NB4 (cell line): Measurements from ENCODE around the gene CEP68.

Experiments
- DNase-seq: peaks from one replicate; pipeline ENCODE4 v3.0.0; 2010; ENCODE audit warnings: low read depth
- H3K4me3 ChIP-seq: one replicate; pipeline ENCODE4 v1.5.1; 2011; ENCODE audit warnings: mild to moderate bottlenecking, low read depth, low read length, moderate library complexity
- CTCF ChIP-seq: IDR thresholded peaks from one replicate; pipeline ENCODE4 v1.5.1; 2012; ENCODE audit warnings: low read depth, low read length
- MYC ChIP-seq: IDR thresholded peaks from 2 replicates; pipeline ENCODE4 v1.6.1; 2011; ENCODE audit warnings: low read depth, low read length
- POLR2A ChIP-seq: IDR thresholded peaks from 2 replicates; pipeline ENCODE4 v1.6.1; 2011; ENCODE audit warnings: mild to moderate bottlenecking; ENCODE audit not compliant: insufficient read length; ENCODE audit errors: extremely low read depth
- TF ChIP-seq, protein P1 (sequence below): IDR thresholded peaks from 2 replicates; pipeline ENCODE4 v1.6.1; 2011; ENCODE audit warnings: low read depth, low read length

The CEP68 gene

GRCh38 chr2:65044097-65044735 lies 12.0 kb upstream of the CEP68 start:
- DNase-seq = no peak
- H3K4me3 ChIP-seq = no peak overlapping the region
- TF ChIP-seq, protein P1, sequence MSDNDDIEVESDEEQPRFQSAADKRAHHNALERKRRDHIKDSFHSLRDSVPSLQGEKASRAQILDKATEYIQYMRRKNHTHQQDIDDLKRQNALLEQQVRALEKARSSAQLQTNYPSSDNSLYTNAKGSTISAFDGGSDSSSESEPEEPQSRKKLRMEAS = no peak
- no peak for TF ChIP-seq MYC
- no peak for TF ChIP-seq POLR2A
- no peak for TF ChIP-seq CTCF

- TF ChIP-seq, protein P1 = peak; percentile 77
- TF ChIP-seq CTCF (no peak), MYC (peak; percentile 60), POLR2A (no peak)
- H3K4me3 ChIP-seq = no peak overlapping the region
- DNase-seq = peak; percentile 96
These were observed 10.6 kb upstream of the CEP68 start for GRCh38 chr2:65045651-65046050.

GRCh38 chr2:65046633-65047407 lies 9.4 kb upstream of the CEP68 start:
- TF ChIP-seq CTCF = no peak
- TF ChIP-seq POLR2A = no peak
- no peak for TF ChIP-seq MYC
- TF ChIP-seq, protein P1 = no peak
- no peak overlapping the region for H3K4me3 ChIP-seq
- no peak for DNase-seq

DNA sequence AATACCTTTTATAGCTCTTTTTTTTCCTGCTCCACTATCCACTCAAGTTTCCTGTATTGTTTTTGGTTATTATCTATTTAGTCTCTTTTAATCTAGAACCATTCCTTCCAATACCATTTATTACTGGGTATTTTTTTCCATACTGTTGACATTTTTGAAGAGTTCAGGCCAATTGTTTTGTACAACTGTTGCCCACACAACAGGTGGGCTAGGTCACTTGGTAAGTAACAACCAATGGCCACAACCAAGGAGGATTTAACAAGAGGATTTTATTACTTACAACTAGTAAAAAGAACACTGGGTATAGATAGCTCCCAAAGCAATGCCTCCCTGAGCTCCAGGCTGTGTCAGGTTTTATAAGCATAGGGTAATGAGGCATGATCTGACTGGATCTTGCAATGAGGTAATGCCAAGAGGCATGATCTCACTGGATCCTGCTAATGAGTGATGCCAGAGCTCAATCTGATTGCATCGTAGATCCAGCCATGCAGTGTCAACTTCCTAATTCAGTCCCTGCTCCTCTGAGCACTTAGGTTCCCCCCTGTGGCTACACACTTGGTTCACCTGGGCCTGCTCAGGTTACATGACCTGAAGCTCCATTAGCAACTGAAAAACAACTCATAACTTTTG lies 7.1 kb upstream of the CEP68 start:
- H3K4me3 ChIP-seq = no peak overlapping the region
- peak; percentile 41 for DNase-seq
- no peak for TF ChIP-seq CTCF

- H3K4me3 ChIP-seq = no peak overlapping the region
- DNase-seq = no peak
- no peak for TF ChIP-seq MYC
- TF ChIP-seq POLR2A = no peak
- TF ChIP-seq CTCF = no peak
- TF ChIP-seq, protein P1 = no peak
These were observed 5.3 kb upstream of the CEP68 start for GRCh38 chr2:65050931-65051330.
